Non-pigmented ciliary epithelial cell (primary cell): ENCODE data around the gene RRP9.
"Not testable (repeated sequence)": the region's sequence is repeated elsewhere in the genome, so short reads cannot be mapped to it uniquely, and the experiment has no call there.

Experiments
- DNase-seq: peaks from one replicate; pipeline ENCODE4 v3.0.0-alpha.2; 2010; ENCODE audit warnings: low read depth

The RRP9 gene

DNA sequence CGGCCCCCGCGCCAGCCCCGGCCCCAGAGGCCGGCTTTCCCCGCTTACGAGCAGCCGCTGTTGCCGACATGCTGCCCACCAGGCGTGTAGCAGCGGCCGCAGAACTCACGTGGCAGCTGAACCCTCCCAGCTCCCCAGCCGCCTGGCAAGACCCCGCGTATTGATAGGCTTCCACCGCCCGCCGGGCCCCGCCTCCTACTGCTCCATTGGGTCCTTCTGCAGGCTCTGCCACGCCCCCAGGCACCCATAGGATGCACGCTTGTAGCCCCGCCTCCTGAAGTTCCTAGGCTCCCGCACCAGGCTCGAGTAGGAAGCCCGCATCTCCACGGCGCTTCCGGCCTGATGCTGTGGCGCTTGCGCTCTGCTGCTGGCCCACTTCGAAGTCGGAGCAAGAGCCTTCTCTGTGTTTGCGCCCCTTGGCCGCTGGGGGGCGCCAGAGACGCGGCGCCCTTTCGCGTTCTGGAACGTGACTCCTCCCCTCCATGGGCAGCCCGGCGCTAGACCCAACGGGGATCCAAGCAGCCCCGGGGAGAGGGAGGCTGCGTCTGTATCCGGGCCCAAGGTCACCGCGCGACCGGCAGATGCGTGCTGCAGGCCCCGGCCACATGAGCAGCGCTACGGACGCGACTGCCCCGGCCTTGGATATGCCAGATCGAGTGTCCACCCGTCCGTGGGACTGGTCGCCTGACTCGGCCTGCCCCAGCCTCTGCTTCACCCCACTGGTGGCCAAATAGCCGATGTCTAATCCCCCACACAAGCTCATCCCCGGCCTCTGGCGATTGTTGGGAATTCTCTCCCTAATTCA is at the start of gene RRP9, which contains the start of gene PARP3:
Gene RRP9 (minus strand): TSS at position 107 of the 805 bp plus-strand sequence. CDS start 37 bp downstream, at position 70.
Gene PARP3 (plus strand): TSS at position 566 of the 805 bp plus-strand sequence. CDS start 993 bp downstream, outside the sequence.
- peak; percentile 99 for DNase-seq

DNA sequence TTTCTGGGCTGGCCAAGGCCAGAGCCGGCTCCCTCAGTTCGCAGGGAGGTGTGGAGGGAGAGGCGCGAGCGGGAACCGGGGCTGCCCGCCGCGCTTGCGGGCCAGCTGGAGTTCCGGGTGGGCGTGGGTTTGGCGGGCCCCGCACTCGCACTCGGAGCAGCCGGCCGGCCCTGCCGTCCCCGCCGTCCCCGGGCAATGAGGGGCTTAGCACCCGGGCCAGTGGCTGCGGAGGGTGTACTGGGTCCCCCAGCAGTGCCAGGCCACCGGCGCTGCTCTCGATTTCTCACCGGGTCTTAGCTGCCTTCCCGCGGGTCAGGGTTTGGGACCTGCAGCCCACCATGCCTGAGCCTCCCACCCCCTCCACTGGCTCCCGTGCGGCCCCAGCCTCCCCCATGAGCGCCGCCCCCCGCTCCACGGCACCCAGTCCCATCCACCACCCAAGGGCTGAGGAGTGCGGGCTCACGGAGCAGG is 48.8 kb upstream of the RRP9 start:
- not testable (repeated sequence) for DNase-seq

- DNase-seq = no peak
These were observed 46.8 kb upstream of the RRP9 start for GRCh38 chr3:51988286-51989146.

DNA sequence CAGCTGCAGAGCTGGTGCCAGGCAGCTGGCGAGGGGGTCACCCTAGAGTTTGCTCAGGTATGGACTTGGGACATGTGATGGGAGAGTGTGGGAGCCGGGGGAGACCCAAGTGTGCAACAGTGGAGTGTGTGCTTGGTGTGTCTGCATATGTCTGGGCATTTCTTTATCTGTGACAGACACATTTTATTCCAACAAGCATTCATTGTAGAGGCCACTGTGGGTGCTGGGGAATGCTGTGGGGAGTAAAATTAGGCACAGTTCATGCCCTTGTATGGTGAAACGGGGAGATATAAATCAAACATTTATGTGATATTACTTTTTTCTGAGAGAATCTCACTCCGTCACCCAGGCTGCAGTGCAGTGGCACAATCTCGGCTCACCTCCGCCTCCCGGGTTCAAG is 45.9 kb upstream of the RRP9 start:
- no peak for DNase-seq

DNA sequence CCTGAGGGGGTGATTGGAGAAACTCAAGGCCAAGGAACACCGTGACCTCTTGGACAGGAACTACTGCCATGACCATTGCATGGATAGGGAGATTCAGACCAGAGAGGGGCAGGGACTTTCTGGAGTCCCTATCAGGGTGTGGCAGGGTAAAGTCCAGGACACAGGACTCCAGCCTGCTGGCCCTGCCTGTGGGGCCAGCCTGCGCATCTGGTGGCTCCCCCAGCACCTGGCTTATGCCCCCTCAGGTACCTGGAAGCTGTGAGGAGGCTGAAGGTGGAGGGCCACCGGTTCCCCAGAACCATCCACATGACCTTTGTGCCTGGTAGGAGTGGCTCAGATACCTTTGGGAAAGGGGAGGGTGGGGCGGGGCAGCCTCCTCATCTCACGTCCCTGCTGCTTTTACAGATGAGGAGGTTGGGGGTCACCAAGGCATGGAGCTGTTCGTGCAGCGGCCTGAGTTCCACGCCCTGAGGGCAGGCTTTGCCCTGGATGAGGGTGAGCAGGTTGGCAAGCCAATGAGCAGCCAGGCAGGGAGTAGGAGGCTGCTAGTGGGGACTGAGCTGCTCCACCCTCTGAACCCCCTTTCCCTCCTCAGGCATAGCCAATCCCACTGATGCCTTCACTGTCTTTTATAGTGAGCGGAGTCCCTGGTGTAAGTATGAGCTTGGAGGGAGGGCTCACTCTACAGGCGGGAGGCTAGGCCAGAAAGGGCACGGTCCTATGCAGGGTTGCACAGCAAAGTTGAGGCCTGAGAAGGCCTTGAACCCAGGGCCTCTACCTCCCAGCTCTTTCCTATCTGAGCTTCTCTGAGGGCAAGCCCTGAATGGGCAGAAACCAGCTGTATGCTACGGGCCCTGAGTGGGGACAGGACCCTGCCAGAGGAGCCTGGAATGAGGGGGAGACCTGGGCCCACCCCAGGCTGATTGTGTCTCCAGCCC is 44.6 kb upstream of the RRP9 start:
- no peak for DNase-seq

GRCh38 chr3:51985063-51985462 is 43.4 kb upstream of the RRP9 start:
- no peak for DNase-seq

- no peak for DNase-seq
These were observed 42.6 kb upstream of the RRP9 start for GRCh38 chr3:51984269-51984647.

- no peak for DNase-seq
These were observed 42.0 kb upstream of the RRP9 start for GRCh38 chr3:51983578-51984268.

DNA sequence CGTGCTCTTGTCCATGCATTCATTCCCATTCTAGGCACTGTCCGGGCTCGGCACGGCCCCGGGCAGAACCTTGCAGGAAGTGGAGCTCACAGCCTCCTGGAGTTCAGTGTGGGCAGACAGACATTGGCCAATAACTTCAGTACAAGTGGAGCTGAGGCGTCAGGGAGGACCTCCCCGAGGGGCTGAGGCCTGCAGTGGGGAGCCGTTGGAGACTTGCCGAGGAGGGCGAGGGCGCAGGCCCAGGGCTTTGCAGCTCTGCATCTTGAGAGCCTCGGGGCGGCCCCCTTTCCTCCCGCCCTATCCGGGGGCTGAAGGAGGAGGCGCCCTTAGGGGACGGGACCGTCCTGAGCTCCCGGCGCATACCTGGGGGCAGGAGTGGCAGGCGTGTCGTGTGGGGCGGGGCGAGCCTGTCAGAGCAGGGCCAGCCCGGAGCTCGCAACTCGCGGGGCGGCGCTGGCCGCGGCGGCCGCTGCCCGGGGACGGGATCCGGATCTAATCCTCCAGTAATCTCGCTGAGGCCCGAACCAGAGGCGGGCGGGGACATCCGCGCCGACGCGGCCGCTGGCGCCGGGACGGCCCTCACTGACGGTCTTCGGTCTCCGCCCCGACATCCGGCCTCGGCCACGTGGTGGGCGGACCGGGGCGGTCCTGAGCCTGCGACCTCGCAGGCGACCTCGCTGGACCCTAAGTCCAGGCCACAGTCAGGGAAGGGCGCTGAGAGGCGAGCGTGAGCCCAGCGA is 41.3 kb upstream of the RRP9 start, which contains the start of gene ACY1:
Gene ACY1 (plus strand): TSS at position 698 of the 740 bp plus-strand sequence. CDS start 530 bp downstream, outside the sequence.
- DNase-seq = no peak

DNA sequence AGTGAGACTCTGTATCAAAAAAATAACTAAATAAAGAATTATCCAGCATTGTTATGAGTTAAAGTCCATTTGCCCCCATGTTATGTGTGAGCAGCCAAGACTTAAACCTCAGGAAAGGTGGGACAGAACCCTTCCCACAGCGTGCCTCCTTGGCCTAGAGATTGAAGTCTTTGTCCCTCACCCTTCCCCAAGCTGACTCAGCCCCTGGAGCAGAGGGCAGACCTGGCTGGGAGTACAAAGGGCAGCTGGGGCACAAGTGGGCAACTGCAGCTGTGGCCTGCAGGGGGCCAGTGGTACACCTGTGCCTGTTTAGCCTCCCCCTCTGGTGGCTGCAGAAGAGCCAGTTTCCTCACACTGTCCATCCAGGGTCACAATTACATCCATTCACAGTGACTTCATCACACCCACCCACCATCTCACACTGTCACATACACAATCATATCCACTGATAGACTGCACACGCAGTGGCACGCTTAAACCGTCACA is 40.7 kb upstream of the RRP9 start:
- no peak for DNase-seq

- no peak for DNase-seq
These were observed 38.5 kb upstream of the RRP9 start for GRCh38 chr3:51980253-51980652.

DNA sequence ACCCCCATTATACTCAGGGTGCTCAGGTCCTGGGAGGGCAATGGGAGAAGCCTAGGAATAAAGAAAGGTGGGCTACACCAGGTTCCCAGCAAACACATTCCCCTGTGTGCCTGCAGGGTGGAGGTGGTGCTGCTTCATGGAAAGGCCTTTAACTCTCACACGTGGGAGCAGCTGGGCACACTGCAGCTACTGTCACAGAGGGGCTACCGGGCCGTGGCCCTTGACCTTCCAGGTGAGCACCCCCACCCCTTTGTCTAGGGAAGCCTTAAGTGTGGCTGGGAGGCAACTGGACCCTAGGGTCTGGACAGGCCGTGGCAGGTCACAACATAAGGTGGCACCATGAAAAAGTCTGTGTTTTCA is 36.4 kb upstream of the RRP9 start:
- DNase-seq = no peak

- no peak for DNase-seq
These were observed 35.9 kb upstream of the RRP9 start for GRCh38 chr3:51977446-51978142.

- no peak for DNase-seq
These were observed 34.3 kb upstream of the RRP9 start for GRCh38 chr3:51975852-51976549.

DNA sequence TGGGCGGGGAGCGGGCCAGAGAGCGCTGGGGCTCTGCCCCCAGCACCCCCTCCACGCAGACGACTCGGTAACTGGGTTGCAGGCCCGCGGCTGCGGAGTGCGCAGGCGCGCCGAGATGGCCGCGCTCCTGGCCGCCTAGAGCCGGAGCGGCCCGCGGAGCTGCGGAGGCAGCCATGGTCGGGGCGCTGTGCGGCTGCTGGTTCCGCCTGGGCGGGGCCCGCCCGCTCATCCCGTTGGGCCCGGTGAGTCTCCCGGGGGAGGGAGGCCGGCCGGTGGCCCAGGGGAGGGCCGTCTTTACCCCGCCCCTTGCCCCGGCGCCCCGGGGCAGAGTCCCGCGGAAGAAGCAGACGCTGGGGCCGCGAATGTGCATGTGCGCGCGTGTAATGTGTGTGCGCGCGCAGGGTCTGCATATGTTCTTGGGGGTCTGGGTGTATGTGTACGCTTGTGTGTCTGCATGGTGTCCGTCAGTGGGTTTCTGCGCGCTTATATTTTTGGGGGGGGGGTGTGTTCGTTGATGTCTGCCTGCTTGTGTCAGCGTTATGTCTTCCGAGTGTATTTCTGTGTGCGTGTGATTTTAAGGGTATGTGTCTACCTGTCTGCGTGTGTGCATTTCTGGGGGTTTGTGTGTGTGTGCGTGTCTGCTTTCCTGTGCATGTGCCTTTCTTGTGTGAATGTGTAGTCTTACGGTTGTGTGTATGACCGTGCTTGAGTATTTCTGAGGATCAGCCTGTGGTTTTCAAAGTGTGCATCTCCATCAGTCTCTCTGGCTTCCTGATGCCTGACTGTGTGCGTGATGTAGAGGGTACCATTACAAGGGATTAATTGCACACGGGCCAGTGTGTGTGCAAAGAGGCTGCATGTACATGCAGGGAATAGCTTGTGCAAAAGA is 33.5 kb upstream of the RRP9 start, which contains the start of gene ABHD14A:
Gene ABHD14A (plus strand): TSS at position 102 of the 889 bp plus-strand sequence. CDS start 72 bp downstream, at position 174.
- no peak for DNase-seq

DNA sequence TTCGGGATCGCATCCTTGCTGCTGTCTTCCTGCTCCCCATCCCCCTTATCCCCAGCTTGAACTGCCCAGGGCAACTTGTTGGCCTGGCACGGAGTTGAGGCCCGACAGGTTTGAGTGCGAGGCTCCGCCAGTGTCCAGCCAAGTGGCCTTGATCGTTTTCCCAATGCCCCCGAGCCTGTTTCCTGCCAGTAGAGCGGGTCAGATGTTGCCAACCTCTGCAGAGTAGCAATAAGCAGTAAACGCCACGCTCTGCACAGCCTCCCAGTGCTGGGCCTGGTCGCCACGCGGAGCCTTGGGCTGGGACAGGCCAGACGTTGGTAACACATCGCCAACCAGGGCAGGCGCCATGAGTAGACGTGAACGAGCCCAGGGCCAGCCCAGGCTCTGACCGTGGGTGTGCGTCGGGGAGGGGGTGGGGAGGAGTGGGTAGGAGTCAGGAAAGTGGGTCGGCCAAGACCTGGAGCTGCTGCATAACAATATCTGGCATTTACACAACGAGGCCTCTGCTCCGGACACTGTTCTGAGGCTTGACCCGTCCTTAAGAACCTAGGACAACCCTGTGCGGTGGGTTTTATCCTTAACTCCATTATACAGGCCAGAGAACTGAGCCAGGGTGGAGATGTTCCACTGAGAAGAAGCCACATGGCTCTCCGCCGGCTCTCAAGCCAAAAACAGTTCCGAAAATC is 32.7 kb upstream of the RRP9 start:
- DNase-seq = no peak

DNA sequence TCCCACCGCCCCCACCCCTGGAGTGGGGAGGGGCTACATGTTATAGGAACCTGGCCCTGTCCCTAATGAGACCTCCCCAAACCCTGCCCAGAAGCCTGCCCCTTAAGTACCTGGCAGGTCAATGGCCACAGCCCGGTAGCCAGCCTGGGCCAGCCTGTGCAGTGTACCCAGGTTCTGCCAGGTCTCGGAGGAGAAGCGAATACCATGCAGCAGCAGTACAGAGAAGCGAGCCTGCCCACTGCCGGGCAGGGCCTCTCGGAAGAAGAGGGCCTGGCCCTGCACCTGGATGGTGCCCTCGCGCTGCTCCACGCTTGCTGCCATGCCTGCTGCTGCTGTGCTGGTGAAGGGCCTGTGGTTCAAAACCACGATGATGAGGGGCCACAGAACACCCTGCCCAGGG is 29.6 kb upstream of the RRP9 start:
- no peak for DNase-seq
